ENCODE data around the gene GRIN1.

DNA sequence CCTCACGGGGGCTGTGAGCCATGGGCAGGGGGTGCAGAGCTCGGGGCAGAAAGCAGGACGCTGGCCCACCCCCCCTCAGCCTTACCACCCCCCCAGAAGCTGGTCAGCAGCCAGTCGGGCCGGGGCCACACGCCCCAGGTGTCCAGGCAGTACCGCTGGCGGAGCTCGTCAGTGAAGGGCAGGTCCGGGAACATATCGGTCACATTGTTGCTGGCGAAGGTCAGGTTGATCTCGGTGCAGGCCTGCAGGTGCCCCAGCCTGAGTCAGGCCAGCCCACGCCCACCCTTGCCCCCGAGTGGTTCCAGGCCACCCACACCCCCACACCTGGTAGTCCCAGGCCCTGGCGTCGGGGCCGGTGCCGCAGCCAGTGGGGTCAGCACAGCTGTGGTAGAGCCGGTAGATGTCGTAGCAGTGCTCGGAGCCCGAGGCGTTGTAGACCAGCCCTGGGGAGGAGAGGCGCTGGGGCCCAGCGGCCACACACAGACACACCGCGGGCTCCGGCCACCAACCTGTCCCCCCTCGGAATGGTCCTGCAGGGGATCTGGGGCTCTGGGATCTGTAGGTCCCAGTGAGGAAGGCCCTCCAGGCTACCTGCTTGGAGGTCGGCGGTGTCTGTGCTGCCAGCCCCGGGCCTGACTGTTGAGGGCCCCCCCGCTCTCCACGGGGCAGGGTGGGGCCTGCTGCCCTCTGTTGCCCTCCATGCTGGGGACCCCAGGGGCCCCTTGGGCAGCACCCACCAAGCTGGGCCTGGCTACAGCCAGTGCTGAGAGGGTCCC lies 27.0 kb upstream of the GRIN1 start:
- TF ChIP-seq POLR2A (IDR thresholded peaks at IDR 0.05; ENCODE audit: low read length) (no peak), GATA1 (IDR thresholded peaks at IDR 0.05; ENCODE audit: low read depth, low read length) (no peak)
